Head of caudate nucleus (tissue), 42 donors: ENCODE results near the gene TMEM145.

Experiments used
- DNase-seq, 42 donors: peaks; one replicate each; pipeline versions ENCODE4 v3.0.0 to v3.0.0-alpha.2; 2020 to 2021; ENCODE audit warnings: mixed read lengths in 7 of 42
- intact Hi-C: fragments of 100-400 bp; cut with DNase I; formaldehyde crosslinking; loops from one replicate; pipeline ENCODE4 v1.15.0; 2022

Gene TMEM145

DNA sequence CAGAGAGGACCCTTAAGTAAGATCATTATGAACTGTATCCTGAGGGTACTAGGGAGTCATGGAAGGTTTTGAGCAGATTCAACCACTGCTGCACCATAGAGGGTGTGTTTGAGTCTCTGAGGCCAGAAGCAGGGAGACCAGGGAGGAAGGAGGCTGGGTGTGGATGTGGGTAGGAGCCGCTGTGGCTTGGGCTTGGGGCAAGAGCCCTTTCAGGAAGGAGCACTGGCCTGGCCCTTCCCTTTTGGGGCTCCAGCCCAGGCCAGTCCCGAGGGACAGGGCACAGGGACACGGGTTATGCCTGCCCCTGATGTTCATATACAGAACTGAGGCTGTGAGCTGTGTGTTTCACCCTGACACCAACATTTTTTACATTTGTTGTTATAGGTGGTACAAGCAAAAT lies 36.8 kb upstream of the TMEM145 start:
- no peak for DNase-seq
- intact Hi-C loops, result no loop called here

DNA sequence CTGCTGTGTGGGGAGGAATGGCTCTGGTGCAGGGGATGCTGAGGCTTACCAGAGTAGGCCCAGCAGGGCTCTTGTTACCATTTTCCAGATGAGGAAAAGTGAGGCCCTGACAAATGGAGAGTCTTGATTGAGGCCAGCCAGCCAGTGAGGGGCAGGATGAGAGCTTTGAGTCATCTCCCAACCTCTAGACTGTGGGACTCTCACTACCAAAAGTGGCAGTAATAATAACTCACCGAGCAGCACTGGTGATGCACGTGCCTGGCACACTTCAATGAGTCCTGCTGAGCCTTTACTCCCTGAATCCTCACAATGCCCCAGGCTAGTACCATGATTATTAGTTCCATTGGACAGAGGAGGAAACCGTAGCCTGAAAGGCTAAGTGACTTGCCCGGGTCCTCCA lies 36.3 kb upstream of the TMEM145 start:
- intact Hi-C loops, result no loop called here
- no peak for DNase-seq

DNA sequence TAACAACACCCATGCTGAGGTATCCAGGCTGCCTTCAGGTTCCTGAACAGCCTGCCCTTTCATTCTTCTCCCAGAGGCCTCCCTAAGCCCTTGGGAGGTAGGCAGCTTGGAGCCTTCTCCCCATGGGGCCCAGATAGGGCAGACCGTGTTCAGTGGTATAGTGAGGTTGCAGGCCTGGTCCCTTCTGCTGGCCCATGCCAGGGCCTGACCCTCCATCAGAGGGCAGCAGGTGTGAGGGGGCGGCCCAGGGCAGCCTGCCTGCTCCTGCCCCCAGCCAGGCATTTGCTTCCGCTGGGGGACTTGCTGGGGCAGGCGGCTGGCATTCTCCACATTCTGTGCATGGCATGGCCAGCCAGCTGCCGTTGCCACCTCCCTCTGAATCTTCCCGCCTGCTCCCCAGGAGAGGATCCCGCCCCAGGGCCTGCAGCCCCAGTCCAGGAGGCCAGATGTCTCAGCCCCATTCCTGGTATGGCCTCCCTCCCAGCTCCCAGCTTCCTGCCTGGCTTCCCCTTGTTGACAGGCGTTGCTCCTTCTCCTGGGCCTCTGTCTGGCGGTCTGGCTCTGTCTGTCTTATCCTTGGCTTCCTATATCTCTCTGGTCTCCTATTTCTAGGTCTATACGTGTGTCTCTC lies 35.2 kb upstream of the TMEM145 start:
- intact Hi-C loops, result no loop called here
- peak in 1 of 42 donors; percentile 30 for DNase-seq

DNA sequence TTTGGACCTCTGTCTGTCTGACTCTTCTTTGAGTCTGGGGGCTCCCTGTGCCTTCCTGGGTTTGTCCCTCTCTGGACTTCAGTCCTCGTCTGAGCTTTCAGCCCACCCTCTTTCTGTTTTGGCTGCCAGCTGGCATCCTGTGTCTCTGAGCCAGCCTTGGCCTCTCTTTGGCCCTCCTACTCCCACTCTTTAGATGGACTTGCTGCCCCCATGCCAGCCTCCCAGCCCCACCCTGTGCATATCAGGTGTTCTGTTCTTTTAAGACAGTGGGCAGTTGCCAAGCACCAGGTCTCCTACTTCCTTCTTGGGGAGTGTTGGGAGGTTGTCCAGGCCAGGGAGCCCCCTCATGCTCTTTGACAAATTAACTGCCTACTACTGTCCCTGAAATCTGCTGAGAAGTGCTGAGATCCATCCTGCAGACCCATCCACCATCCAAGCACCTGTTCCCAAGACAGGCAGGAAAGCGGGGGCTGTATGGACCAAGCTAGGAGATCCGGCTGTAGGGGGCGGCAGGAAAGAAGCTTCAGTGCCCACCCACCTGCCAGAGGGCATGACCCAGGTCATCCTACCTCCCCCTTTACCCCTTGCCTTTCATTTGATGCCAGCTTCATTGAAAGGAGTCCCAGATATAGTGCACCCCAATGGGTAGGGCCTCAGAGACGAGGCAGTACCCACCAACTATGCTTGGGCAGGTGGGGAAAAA lies 34.5 kb upstream of the TMEM145 start:
- DNase-seq, result no peak
- intact Hi-C loops, result no loop called here

DNA sequence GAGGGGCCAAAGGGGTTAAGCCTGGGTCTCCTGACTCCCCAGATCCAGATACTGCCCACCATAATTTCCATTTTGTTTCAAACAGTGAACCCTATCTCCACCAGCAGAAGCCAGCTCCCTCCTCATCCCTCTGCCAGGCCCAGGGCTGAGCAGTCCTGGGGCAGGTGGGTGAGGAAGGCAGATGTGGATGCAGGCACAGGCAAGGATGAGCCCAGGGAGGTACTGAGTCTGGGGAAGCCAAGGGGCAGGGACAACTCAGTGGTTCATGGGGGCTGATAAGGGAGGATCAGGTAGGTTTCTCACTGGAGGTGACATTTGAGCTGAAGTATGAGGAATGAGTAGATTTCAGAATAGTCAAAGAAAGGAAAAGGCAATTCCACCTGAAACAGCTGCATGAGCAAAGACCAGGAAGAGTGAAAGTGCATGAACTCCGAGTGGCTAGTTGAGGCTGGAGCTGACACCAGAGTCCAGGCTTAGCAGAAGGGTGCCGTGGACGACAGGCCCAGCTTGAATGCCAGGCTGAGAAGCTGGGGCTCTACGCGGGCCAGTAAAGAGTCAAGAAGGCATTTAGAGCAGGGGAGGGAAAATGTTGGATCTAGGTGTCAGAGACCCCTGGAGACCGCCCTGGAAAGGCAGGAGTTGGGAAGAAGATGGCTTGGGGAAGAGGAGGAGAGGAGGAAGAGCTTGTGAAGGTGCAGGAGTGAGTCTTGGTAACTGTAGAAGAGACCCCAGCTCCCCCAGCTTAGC lies 33.8 kb upstream of the TMEM145 start:
- peak in 4 of 42 donors; percentile 17 to 52 (median 30) for DNase-seq
- intact Hi-C loops, result no loop called here

DNA sequence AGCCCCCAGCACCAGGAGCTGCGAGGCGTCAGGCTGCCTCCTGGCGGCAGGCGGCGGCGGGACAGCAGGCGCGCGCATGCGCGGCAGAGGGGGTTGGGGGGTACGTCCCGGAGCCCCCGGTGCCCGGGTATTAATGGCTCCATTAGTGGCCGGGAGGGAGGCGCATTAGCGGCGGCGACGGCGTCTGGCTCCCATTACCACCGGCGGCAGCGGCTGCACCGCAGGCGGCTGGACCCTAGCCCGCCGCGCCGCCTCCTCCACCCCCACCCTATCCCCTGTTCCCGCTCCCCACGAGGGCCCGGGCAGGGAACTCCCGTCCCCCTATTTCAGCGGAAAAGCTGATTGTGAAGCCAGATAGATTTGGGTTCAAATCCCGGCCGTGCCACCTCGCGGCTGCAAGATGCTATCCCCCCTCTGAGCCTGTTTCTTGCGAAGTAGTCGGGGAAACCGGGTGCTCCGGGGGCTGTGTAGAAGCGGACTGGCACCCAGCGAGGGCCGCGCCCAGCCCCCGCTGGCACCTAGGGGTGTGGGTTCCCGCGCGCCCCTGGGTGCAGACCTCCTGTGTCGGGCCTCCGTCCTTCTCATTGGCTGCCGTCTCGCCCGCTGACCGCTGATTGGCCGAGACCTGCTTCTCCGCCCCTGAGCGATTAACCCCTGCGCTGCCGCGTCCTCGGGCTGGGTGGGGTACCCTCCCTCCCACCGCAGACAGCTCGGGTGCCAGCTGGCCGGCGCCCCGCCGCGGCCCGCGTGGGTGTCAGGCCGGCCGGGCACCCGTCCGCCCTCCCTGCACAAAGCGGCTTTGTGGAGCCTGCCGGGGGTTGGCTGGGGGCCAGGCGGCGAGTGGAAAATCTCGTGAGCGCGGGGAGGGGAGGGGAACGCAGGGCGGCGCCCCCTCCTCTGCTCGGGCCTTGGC lies 33.0 kb upstream of the TMEM145 start:
- DNase-seq, result peak; percentile 94 to 100 (median 98)
- intact Hi-C loops, result loop anchor here (2.0 kb wide), 2 partner anchors 27 to 37 kb away; partner anchors contain the start of gene GSK3A

DNA sequence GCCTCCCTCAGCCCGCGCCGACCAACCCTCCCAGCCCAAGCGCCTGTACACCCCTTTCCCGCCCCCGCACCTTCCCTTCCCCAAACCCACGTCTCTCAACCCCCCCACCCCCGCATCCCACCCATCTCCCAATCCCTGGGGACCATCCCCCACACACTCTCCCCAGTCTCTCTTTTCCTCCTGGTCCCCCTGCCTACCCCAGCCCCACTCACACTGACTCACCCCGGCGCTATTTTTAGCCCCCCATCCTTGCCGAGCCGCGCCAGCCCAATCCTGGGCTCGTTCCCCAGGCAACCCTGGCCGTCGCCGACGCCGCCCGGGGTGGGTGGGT lies 32.3 kb upstream of the TMEM145 start:
- DNase-seq, result peak; percentile 46 to 95 (median 82)
- intact Hi-C loops, result loop anchor here (2.0 kb wide), 2 partner anchors 28 to 38 kb away; partner anchors contain the start of gene GSK3A

DNA sequence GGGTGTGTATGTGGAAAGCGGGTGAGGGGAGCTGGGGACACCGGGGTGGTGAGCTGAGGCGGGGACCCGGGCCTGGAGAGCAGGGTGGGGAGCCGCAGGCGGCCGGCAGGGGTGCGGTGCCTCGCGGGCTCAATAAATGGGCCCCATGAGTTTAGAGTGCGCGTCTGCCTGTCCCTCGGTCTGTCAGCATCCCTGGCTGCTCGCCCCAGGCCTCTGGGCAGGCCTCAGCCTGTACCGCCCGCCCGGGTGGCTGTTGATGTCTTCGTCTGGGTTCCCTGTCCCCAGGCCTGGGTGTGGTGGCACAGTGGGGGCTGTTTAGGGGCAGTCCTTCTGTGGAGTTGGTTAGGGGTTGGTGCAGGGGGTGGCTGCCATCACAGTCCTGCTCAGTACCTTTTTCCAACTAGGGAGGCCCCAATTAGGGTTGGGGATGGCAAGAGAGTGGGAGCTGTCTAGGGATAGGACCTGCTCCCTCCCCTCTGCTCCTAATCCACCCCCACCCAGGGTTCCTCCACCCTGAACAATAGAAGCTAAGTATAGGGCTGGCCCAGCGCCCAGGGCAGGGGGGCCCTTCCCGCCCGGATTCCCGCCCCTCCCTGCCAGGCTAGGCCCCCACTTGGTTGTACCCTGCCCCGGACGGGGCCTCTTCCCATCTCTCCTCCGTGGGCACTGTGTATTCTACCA lies 31.8 kb upstream of the TMEM145 start:
- DNase-seq, result peak; percentile 59 to 91 (median 77)
- intact Hi-C loops, result loop anchor here (2.0 kb wide), 2 partner anchors 28 to 38 kb away; partner anchors contain the start of gene GSK3A

DNA sequence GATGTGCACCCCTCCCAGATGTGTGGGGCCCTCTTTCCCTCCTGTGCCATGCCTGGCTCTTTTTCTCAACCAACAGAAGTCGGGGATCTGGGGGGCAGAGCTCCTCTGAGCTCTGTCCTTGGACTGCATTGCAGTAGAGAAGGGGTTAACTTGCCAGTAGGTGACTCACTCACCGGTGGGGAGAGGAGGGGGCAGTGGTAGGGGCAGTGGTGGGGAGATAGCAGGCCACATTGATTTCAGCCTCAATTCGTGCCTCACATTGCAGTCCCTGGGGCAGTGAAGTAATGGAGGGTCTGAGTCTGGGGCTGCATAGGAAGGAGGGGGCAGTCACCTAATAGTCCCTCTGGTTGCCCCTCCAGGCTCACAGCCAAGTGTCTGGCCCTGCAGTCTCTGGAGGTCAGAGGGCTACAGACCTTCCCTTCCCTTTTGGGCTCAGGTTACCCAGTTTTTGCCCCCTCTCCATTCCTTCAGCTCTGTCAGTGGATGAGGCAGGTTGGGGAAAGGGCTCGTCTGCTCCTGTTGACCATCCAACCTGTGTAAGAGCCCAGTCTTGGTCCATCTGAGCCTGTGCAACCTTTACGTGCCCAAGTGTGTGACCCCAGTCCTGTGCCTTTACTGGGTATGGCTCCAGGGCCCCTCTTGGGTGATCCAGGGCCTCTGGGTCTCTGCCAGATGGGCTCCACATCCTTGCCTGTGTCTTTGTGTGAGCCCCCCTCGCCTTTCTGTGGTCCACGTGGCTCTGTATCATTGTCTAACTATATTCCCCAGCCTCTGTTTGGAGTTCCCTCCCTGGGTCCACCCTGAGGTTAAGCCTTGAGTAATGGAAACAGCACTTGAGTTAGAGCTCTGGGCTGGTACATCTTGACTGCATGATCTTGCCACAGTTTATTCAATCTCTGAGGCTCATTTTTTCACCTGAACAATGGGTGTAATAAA lies 31.0 kb upstream of the TMEM145 start:
- intact Hi-C loops, result loop anchor here (2.0 kb wide), 2 partner anchors 29 to 39 kb away; partner anchors contain the start of gene GSK3A
- DNase-seq, result peak in 3 of 42 donors; percentile 16 to 60 (median 21)

DNA sequence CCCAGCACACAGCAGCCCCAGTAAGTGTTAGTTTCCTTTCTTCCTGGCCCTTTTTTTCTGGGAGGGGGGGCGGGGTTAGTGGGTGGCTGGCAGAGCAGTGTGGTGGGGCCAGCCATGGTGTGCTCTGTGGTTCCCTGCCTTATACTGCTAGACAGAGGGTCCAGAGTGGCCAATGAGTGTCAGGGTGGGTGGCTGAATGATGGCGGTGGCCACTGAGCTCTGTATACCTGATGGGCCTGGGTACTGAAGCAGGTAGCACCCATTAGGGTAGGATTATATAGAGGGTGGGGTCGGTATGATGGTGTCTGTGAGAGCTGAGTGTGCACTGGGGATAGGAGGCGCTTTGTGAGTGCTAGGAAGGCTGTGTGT lies 30.3 kb upstream of the TMEM145 start:
- intact Hi-C loops, result no loop called here
- no peak for DNase-seq

DNA sequence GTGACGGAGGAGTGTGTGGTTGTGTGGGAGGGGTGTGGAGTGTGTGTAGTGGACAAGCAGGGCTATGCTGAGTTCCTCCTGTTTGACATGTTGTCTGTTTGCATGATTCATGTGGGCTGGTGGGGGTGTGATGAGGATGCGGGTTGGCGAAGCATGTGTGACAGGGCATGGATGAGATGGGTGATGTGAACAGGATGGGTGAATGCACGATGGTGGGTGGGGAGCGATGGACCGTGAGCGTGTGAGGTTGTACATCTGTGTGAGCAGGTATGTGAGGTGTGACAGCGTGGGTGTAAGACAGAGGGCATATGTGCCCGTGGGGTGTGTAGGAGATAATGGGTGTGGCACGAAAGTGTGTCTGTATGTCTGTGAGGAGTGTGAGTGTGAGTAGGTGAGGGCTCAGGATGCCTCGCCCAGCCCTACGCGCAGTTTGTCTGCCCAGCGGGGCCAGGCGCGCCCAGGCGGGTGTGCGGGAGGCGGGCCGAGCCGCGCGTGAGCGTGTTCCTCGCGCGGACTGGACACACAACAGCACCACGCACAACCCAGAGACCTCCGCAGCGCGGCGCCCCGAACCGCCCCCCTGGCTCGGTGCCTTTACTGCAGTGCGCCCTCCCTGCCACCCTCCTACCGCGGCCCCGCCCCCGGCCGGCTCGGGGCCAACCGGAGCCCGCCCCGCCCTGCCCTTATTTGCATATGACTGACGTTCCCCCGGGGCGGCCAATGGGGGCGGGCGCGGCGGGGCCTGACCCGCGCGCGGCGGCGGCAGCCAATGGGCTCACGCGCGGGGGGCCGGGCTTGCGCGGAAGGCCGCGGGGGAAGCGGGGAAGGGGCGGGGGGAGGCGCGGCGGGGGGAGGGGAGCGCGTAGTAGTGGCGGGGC lies 29.7 kb upstream of the TMEM145 start:
- peak; percentile 91 to 99 (median 96) for DNase-seq
- intact Hi-C loops, result no loop called here

DNA sequence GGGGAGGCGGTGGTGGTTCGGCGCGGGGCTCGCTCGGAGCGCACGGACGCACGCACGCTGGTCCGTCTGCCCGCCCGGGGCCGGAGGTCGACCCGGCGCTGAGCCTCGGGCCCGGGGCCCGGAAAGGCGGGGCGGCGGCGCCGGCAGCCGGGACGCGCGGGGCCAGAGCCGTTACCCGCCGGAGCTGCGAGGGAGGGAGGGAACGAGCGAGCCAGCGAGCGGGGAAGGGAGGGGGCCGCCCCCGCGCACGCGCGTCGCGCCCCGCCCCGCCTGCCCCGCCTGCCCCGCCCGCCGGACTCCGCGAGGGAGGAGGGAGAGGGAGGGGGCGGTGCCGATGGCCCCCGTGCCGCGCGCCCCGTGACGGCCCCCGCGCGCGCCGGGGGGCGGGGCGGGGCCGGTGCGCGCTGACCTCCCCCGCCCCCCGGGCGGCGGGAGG lies 29.0 kb upstream of the TMEM145 start:
- intact Hi-C loops, result no loop called here

DNA sequence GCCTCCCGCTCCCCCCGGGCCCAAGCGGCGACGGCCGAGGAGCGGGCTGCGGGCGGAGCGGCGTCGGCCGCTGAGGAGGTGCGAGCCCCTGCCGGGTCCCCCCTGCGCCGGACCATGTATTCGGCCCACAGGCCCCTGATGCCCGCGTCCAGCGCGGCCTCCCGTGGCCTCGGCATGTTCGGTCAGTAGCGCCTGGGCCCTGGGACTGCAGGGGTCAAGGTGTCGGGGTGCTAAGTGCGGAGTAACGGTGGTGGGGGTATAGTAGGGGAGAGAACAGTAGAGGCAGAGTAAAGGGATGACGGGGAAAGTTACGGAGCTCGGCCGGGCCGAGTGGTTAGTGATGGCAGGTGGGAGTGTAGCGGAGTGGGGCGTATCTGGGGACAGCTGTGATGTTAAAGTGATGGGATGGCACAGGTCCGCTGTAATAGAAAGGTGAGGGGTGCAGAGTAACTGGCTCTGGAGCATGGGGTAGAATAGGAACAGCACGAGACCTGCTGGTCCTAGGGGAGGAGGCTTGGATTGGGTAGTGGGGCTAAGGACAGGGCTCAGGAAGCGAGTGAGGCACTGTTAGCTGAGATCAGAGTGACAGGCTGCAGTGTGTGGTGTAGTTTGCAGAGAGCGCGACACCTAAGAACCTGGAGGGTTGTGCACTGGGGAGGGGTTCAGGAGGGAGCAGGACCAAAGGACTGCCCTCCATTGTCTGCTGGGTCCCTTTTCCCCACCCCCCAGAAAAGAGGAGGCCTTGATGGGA lies 28.3 kb upstream of the TMEM145 start:
- peak in 7 of 42 donors; percentile 20 to 51 (median 32) for DNase-seq
- intact Hi-C loops, result no loop called here

More for the DNA sequence above, 29.0 kb upstream of the TMEM145 start:
- DNase-seq, result peak in 40 of 42 donors; percentile 59 to 91 (median 80)

DNA sequence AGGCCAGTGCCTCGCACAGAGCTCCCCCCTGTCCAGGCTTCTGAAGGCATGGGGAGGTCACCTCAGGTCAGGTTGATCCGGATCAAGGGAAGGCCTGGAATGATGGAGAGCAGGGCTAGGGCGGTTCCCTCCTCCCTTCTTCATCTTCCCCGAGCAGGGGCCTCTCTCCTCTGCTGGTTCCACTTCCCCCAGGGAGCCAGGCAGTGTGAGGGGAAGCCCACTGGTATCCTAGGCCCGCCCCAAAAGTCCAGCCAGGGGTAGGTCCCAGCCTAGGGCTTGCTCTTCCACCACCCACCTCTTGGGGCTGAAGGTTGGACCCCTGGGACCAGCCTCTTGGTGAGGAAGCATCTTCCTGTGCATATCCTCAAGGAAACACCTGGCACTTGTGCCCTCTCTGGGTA lies 27.6 kb upstream of the TMEM145 start:
- DNase-seq, result no peak
- intact Hi-C loops, result no loop called here

DNA sequence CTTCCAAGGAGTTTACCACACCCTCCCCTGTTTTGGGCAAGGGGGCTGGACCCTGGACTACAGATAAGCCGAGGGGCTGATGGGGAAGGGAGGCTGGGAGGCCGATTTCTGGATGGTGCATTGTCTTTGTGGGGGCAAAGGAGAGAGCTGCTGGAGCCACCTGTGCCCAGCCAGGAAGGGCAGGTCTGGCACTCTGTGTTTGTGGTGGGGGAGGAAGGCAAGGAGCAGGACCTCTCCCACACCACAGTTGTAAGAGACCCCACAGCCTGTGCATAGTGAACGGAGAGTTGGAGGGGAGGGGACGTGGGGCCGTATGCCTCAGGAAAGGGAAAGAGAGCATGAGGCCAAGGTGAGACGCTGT lies 27.1 kb upstream of the TMEM145 start:
- intact Hi-C loops, result no loop called here
- no peak for DNase-seq
